NCI-H524 treated with DMSO at 0.1 percent for 48 hours (cell line): ENCODE measurements around the gene S1PR4.
"Not testable (repeated sequence)": the region's sequence is repeated elsewhere in the genome, so short reads cannot be mapped to it uniquely, and the experiment has no call there.

Source experiments
- DNase-seq: peaks from one replicate; lab custom pipeline; 2025; lab: John Stamatoyannopoulos, UW

S1PR4 gene

GRCh38 chr19:3152419-3152780 is 26.2 kb upstream of the S1PR4 start:
- DNase-seq, result no peak

DNA sequence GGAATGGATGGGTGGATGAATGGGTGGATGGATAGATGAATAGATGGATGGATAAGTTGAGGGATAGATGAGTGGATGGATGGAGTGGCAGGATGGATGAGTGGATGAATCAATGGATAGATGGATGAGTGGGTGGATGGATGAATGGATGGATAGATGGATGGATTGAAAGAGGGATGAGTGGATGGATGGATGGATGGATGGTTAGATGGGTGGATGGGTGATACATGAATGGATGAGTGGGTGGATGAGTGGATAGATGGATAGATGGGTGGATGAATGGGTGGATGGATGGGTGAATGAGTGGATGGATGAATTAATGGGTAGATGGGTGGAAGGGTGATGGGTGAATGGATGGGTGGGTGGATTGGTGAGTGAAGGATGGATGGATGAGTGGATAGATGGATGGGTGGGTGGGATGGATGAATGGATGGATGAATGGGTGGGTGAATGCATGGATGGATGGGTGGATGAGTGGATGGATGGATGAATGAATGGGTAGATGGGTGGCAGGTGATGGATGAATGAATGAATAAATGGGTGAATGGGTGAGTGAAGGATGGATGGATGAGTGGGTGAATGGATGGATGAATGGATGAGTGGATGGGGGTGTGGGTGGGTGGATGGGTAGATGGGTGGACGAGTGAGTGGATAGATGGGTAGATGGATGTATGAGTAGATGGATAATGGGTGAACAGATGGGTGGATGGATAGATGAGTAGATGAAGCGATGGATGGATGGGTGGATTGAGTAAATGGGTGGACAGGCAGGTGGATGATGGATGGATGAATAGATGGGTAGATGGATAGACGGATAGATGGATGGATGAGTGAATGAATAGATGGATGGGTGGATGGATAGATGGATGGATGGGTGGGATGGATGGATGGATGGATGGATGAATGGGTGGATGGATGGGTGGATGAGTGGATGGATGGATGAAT is 25.0 kb upstream of the S1PR4 start:
- no peak for DNase-seq

DNA sequence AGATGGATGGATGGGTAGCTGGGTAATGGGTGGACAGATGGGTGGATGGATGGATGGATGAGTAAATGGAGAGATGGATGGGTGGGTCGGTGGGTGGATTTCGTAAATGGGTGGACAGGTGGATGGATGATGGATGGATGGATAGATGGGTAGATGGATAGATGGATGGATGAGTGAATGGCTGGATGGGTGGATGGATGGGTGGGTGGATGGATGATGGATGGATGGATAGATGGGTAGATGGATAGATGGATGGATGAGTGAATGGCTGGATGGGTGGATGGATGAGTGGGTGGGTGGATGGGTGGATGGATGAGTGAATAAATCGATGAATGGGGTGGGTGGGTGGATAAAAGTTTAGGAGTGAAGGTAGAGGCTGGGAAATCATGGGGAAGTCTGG is 24.1 kb upstream of the S1PR4 start:
- not testable (repeated sequence) for DNase-seq

DNA sequence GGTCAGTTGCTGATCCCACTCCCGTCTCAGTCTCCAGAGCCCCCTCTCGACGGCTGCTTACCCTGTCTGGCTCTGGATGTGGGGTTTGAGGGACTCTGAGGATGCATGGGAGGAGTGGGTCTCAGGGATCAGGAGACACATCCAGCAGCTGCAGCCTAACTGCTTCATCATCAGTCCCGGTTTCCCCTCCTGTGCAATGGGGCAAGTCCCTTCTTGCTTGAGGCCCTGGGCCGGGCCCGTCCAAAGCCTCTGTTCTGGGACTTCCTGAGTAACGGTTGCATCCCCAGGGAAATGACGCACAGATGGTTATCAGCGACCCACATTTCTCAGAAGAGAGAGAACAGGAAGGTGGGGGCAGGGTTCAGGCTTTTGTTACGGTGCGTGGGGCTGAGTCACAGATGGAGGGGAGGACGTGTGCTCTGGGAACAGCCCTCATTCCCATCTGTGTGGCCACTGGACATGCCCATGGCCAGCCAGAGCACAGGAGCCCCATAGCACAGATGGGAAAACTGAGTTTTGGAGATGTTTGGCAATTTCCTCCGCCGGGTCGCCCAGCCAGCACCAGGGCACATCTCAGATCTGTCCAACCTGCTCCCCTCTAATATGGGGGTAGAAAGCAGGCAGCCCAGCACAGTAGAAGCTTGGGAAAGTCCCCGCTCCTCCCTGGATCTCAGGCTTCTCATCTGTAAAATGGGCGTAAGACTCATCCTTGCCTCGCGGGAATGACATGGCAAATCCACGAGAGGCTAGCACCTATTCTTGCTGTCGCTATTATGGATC is 23.4 kb upstream of the S1PR4 start:
- DNase-seq, result no peak

DNA sequence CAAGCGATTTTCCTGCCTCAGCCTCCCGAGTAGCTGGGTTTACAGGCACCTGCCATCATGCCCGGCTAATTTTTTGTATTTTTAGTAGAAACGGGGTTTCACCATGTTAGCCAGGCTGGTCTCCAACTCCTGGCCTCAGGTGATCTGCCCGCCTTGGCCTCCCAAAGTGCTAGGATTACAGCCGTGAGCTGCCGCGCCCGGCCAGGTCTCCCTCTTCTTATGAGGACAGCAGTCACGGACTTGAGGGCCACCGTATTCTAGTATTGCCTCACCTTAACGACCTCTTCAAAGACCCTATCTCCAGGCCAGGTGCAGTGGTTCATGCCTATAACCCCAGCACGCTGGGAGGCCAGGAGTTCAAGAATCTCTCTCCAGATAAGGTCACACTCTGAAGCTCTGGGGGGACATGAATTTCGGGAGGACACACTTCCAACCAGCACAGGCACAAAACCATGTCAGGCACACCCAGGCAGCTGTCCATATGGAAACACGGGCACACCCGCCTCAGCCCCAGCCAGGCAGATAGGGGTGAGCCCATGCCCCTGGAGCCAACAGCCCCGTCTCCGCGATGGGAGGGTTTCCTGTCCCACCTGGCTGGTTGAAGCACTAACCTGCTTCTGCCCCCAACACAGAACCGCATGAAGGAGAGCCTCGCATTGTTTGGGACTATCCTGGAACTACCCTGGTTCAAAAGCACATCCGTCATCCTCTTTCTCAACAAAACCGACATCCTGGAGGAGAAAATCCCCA is 21.3 kb upstream of the S1PR4 start:
- no peak for DNase-seq

DNA sequence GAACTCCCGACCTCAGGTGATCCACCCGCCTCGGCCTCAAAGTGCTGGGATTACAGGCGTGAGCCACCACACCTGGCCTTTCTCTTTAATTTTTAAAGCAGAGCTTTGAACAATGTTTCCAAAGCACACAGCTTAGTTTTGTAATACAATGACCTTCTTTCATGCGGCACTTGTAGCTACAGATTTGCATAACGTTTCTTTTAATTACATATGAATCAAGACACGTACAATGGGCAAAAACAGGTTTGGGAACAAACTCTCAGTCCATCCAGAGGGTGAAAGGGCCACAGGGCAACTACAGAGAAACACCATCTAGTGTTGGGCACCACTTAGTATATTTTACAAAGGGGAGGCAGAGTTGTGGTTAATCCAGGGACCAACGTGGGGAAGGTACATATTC is 19.0 kb upstream of the S1PR4 start:
- no peak for DNase-seq

GRCh38 chr19:3160219-3160618 is 18.4 kb upstream of the S1PR4 start:
- DNase-seq, result no peak

GRCh38 chr19:3161453-3161852 is 17.1 kb upstream of the S1PR4 start:
- DNase-seq, result no peak

GRCh38 chr19:3162418-3163229 is 15.9 kb upstream of the S1PR4 start:
- no peak for DNase-seq

DNA sequence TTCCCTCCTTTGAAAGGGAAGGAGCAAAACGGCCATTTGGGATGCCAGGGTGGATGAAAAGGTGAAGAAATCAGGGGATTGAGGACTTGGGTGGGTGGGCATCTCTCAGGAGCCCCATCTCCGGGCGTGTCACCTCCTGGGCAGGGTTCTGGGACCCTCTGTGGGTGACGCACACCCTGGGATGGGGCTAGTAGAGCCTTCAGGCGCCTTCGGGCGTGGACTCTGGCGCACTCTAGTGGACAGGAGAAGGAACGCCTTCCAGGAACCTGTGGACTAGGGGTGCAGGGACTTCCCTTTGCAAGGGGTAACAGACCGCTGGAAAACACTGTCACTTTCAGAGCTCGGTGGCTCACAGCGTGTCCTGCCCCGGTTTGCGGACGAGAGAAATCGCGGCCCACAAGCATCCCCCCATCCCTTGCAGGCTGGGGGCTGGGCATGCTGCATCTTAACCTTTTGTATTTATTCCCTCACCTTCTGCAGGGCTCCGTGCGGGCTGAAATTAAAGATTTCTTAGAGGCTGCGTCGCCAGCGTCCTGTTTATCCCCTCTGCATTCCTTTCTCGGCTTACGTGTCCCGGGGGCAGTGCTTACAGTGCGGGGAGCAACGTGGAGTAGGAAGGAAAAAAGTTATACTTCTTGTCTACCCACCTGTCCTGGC is 15.2 kb upstream of the S1PR4 start:
- no peak for DNase-seq

- no peak for DNase-seq
Observed at GRCh38 chr19:3163943-3164342, 14.6 kb upstream of the S1PR4 start.

DNA sequence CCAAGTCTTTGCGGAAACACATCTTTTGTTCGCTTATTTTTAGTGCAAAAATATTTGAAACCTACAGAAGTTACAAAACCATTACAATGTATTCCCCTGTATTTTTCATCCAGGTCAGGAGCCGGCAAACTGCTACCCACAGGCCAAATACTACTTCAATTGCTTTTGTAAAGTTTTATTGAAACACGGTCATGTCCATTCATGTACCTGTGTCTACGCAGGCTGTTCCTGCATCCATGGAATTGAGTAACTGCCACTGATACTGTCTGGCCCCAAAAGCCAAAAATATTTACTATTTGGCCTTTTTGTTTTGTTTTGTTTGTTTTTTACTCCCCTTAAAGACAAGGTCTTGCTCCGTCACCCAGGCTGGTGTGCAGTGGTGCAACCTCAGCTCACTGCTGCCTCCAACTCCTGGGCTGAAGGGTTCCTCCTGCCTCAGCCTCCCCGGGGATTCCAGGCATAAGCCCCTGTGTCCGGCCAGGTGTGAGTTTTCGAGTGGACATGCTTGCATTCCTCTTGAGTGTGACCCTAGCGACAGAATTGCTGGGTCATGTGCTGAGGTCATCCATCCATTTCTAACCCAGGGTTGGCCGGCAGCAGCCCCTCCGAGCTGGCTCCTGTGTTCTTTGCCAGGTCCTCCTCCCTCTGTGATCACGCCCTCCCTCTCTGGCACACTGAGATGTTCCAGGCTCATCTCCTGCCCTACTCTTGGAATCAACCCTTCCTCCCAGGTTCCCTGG is 10.9 kb upstream of the S1PR4 start:
- no peak for DNase-seq

GRCh38 chr19:3171894-3172672 is 6.5 kb upstream of the S1PR4 start:
- DNase-seq, result no peak

DNA sequence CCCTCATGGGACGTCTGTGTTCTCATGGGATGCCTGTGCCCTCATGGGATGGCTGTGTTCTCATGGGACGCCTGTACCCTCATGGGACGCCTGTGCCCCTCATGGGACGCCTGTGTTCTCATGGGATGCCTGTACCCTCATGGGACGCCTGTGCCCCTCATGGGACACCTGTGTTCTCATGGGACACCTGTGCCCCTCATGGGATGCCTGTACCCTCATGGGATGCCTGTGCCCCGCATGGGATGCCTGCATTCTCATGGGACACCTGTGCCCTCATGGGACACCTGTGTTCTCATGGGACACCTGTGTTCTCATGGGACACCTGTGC is 5.9 kb upstream of the S1PR4 start:
- not testable (repeated sequence) for DNase-seq

GRCh38 chr19:3175781-3176714 is 2.5 kb upstream of the S1PR4 start:
- DNase-seq, result no peak

DNA sequence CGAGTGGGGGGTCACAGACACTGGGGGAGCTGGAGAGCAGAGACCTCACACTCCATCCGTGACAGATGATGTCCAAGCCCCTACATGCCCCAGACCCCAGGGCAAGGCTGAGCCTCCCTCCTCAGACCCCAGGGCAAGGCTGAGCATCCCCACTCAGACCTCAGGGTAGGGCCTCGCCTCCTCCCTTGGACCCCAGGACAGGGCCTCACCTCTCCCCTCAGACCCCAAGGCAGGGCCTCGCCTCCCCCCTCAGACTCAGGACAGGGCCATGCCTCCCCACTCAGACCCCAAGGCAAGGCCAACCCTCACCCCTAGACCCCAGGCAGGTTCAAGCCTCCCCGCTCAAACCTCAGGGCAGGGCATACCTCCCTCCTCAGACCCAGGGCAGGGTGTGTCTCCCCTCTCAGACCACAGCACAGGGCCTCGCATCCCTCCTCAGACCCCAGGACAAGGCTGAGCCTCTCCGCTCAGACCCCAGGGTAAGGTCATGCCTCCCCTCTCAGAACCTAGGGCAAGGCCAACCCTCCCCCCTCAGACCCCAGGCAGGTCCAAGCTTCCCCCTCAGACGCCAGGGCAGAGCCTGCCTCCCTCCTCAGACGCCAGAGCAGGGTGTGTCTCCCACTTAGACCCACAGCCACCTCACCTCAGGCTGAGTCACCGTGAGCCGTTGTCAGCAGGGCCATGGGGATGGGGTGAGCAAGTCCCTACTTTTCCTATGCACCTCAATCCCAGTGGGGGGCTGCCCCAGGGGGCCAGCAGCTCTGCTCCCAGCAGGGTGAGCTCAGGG is 1.7 kb upstream of the S1PR4 start:
- no peak for DNase-seq

GRCh38 chr19:3178973-3179738 is 587 bp downstream of the S1PR4 start:
- no peak for DNase-seq
